Neural progenitor cell (in vitro differentiated cells): Measurements from ENCODE around the gene ANKFY1. TPM values are rescaled to one million over a fixed set of nuclear protein-coding genes. Genes with fewer than 3 reads are reported as not detected.

Experiments used
- DNase-seq: peaks from one replicate; pipeline ENCODE4 v3.0.0-alpha.2; 2016; ENCODE audit warnings: low spot score
- H2AFZ ChIP-seq: fragments of 200-600 bp; sonication (generic); replicated peaks from 2 replicates; pipeline ENCODE4 v1.6.1; 2016; ENCODE audit warnings: antibody characterized with exemption
- H3F3A ChIP-seq: fragments of 200-600 bp; sonication (generic); 2 replicates; pipeline ENCODE4 v1.6.1; 2016; ENCODE audit warnings: antibody characterized with exemption, low read depth
- H3K27ac ChIP-seq: fragments of 200-600 bp; sonication (generic); 2 replicates; pipeline ENCODE4 v1.5.1; 2016; ENCODE audit warnings: mild to moderate bottlenecking
- H3K27me3 ChIP-seq: fragments of 200-600 bp; sonication (generic); 2 replicates; pipeline ENCODE4 v1.6.1; 2016; ENCODE audit warnings: mild to moderate bottlenecking, moderate library complexity
- H3K36me3 ChIP-seq: fragments of 200-600 bp; sonication (generic); 2 replicates; pipeline ENCODE4 v1.5.1; 2016
- H3K4me1 ChIP-seq: fragments of 200-600 bp; sonication (generic); 2 replicates; pipeline ENCODE4 v1.6.1; 2016; ENCODE audit warnings: mixed run types
- H3K4me2 ChIP-seq: fragments of 200-600 bp; sonication (generic); 2 replicates; pipeline ENCODE4 v1.6.1; 2016
- H3K4me3 ChIP-seq: fragments of 200-600 bp; sonication (generic); 2 replicates; pipeline ENCODE4 v1.5.1; 2016
- H3K79me2 ChIP-seq: fragments of 200-600 bp; sonication (generic); 2 replicates; pipeline ENCODE4 v1.6.1; 2016; ENCODE audit warnings: low read depth
- H3K9ac ChIP-seq: fragments of 200-600 bp; sonication (generic); 2 replicates; pipeline ENCODE4 v1.6.1; 2016
- H3K9me3 ChIP-seq: fragments of 200-600 bp; sonication (generic); 2 replicates; pipeline ENCODE4 v1.5.1; 2016; ENCODE audit warnings: low read depth
- H4K20me1 ChIP-seq: fragments of 200-600 bp; sonication (generic); 2 replicates; pipeline ENCODE4 v1.6.1; 2016; ENCODE audit warnings: low read depth
- H3K27ac Mint-ChIP-seq: 3 replicates; pipeline ENCODE4 v1.8.0; 2021; ENCODE audit warnings: mixed read lengths
- H3K27me3 Mint-ChIP-seq: 2 replicates; pipeline ENCODE4 v1.8.0; 2022; ENCODE audit warnings: low read depth, mild to moderate bottlenecking, inconsistent platforms, moderate library complexity, mixed read lengths; ENCODE audit not compliant: insufficient read depth
- H3K36me3 Mint-ChIP-seq: 3 replicates; pipeline ENCODE4 v1.8.0; 2021; ENCODE audit warnings: mixed read lengths
- H3K4me1 Mint-ChIP-seq: 3 replicates; pipeline ENCODE4 v1.8.0; 2021; ENCODE audit warnings: mixed read lengths
- H3K4me3 Mint-ChIP-seq: 3 replicates; pipeline ENCODE4 v1.8.0; 2021; ENCODE audit warnings: mild to moderate bottlenecking, moderate library complexity, mixed read lengths
- H3K9me3 Mint-ChIP-seq: 3 replicates; pipeline ENCODE4 v1.8.0; 2020; ENCODE audit warnings: mixed read lengths
- CTCF ChIP-seq: fragments of 200-600 bp; sonication (generic); IDR thresholded peaks from 2 replicates; pipeline ENCODE4 v1.5.1; 2017; ENCODE audit warnings: antibody characterized with exemption, mild to moderate bottlenecking
- EZH2 ChIP-seq: fragments of 200-600 bp; sonication (generic); IDR thresholded peaks from 2 replicates; pipeline ENCODE4 v1.6.1; 2017; ENCODE audit warnings: antibody characterized with exemption, mild to moderate bottlenecking, moderate library complexity
- EZH2phosphoT487 ChIP-seq: fragments of 200-600 bp; sonication (generic); IDR thresholded peaks from 2 replicates; pipeline ENCODE4 v1.6.1; 2017; ENCODE audit warnings: antibody characterized with exemption
- total RNA-seq: library from RNA; depleted of rRNA; stranded (reverse); fragments of >200 nt; gene quantifications from 2 replicates; pipeline ENCODE4 v1.2.3, GENCODE V29; 2015; ENCODE audit warnings: low replicate concordance

ANKFY1 gene
- total RNA-seq, 1 donor from 2014 or later = 39.8 TPM

DNA sequence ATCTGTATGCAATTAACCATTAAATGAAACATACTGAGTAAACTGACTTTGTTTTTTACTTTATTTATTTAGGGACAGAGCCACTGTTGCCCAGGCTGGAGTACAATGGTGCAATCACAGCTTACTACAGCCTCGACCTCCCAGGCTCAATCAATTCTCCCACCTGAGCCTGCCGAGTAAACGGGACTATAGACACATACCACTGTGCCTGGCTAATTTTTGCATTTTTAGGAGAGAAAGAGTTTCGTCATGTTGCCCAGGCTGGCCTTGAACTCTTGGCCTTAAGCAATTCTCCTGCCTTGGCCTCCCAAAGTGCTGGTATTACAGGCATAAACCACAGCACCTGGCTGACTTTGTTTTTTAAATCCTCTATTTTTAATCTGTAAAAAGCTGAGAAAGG, 42.6 kb downstream of the ANKFY1 start:
- no peak overlapping the region for H3K27ac Mint-ChIP-seq
- no peak overlapping the region for H3K27ac ChIP-seq
- H3K4me1 Mint-ChIP-seq = no peaks in the 10 kb centered on the region

DNA sequence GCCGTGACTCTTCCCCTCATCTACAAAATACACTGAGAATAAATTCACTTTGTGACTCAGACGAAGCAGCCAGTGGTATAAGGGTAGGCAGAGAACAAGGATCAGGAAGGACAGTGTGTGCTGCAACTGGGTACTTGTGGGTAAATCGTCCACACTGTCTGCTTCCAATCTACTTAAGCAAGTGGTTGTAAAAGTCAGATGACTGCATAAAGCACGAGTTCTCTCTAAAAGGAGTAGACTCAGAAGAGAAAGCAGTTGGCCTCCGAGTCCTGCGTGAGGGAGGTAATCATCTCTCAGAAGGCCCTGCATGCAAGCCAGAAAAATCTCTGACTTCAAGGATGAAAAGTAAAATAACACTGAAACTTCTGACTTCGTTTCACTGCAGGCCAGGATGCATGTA, 43.1 kb downstream of the ANKFY1 start:
- Histone ChIP-seq H3K4me1 (no peaks in the 10 kb centered on the region), H3K4me2 (no peak overlapping the region), H3K9ac (no peak overlapping the region), H2AFZ (no peak overlapping the region), H3K9me3 (no peaks in the 10 kb centered on the region), H3K4me3 (no peak overlapping the region), H3F3A (peaks cover 12% of the 10 kb centered on the region), H4K20me1 (no peaks in the 10 kb centered on the region), H3K27ac (no peak overlapping the region), H3K27me3 (no peaks in the 10 kb centered on the region), H3K79me2 (no peaks in the 10 kb centered on the region), H3K36me3 (no peaks in the 10 kb centered on the region)
- H3K36me3 Mint-ChIP-seq = peaks cover 20% of the 10 kb centered on the region
- no peak for DNase-seq
- H3K4me3 Mint-ChIP-seq = no peak overlapping the region
- no peak overlapping the region for H3K27ac Mint-ChIP-seq
- TF ChIP-seq EZH2 (no peak), EZH2phosphoT487 (no peak), CTCF (no peak)
- peaks cover 2% of the 10 kb centered on the region for H3K27me3 Mint-ChIP-seq
- no peaks in the 10 kb centered on the region for H3K9me3 Mint-ChIP-seq
- no peaks in the 10 kb centered on the region for H3K4me1 Mint-ChIP-seq

More for the DNA sequence above, 42.6 kb downstream of the ANKFY1 start:
- peaks cover 2% of the 10 kb centered on the region for H3K27me3 Mint-ChIP-seq
- Histone ChIP-seq H3K4me2 (no peak overlapping the region), H3K4me1 (no peaks in the 10 kb centered on the region), H4K20me1 (no peaks in the 10 kb centered on the region), H3K27me3 (no peaks in the 10 kb centered on the region), H2AFZ (no peak overlapping the region), H3K9ac (no peak overlapping the region), H3K79me2 (no peaks in the 10 kb centered on the region), H3K4me3 (no peak overlapping the region), H3K9me3 (no peaks in the 10 kb centered on the region), H3F3A (peaks cover 7% of the 10 kb centered on the region), H3K36me3 (no peaks in the 10 kb centered on the region)
- no peak overlapping the region for H3K4me3 Mint-ChIP-seq
- no peak for DNase-seq
- no peaks in the 10 kb centered on the region for H3K9me3 Mint-ChIP-seq
- TF ChIP-seq EZH2 (no peak), EZH2phosphoT487 (no peak), CTCF (no peak)
- peaks cover 20% of the 10 kb centered on the region for H3K36me3 Mint-ChIP-seq

DNA sequence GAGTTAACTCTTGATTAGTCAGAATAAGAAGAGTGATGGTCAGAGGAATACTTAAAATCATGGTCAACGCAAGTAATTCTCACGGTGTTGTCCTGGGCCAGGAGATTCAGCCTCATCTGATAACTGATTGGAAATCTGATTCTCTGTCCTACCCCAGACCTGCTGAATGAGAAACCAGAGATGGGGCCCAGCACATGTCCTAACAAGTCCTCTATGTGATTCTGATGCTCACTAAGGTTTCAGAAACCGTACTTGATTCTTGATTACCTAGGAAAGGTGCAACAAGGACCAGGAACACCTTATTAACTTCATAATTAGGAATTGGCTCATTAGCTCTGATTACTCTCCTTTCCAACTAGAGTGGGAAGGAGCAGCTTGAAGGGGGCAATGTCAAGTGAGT, 44.5 kb downstream of the ANKFY1 start:
- DNase-seq = no peak
- no peaks in the 10 kb centered on the region for H3K27me3 ChIP-seq
- Mint-ChIP-seq H3K9me3 (no peaks in the 10 kb centered on the region), H3K4me1 (no peaks in the 10 kb centered on the region), H3K36me3 (peaks cover 19% of the 10 kb centered on the region), H3K27ac (no peak overlapping the region), H3K4me3 (no peak overlapping the region), H3K27me3 (peaks cover 2% of the 10 kb centered on the region)
- H3K36me3 ChIP-seq = no peaks in the 10 kb centered on the region
- TF ChIP-seq CTCF (no peak), EZH2 (no peak)
- no peak overlapping the region for H3K9ac ChIP-seq
- H3F3A ChIP-seq = peaks cover 14% of the 10 kb centered on the region
- no peak overlapping the region for H2AFZ ChIP-seq
- H3K4me3 ChIP-seq = no peak overlapping the region
- peaks cover under 1% of the 10 kb centered on the region for H4K20me1 ChIP-seq
- H3K79me2 ChIP-seq = peaks cover 10% of the 10 kb centered on the region
- no peaks in the 10 kb centered on the region for H3K9me3 ChIP-seq
- H3K4me1 ChIP-seq = no peaks in the 10 kb centered on the region
- H3K4me2 ChIP-seq = no peak overlapping the region
- no peak overlapping the region for H3K27ac ChIP-seq
